Left ventricle myocardium inferior (tissue), 1 donor: ENCODE results near the gene FMNL3. TPM values are rescaled to one million over a fixed set of nuclear protein-coding genes. Genes with fewer than 3 reads are reported as not detected.

Source experiments
- DNase-seq: peaks from one replicate; pipeline ENCODE4 v3.0.0-alpha.2; 2020
- H3K27ac ChIP-seq: fragments of 200-600 bp; replicated peaks from 2 replicates; pipeline ENCODE4 v1.8.0; 2021
- H3K27me3 ChIP-seq: fragments of 200-600 bp; 2 replicates; pipeline ENCODE4 v1.8.0; 2021; ENCODE audit warnings: low read depth
- H3K36me3 ChIP-seq: fragments of 200-600 bp; 2 replicates; pipeline ENCODE4 v1.8.0; 2021
- H3K4me1 ChIP-seq: fragments of 200-600 bp; 2 replicates; pipeline ENCODE4 v1.8.0; 2021
- H3K4me3 ChIP-seq: fragments of 200-600 bp; 2 replicates; pipeline ENCODE4 v1.8.0; 2021; ENCODE audit warnings: mild to moderate bottlenecking, moderate library complexity
- H3K9me3 ChIP-seq: fragments of 200-600 bp; replicated peaks from 2 replicates; pipeline ENCODE4 v1.8.0; 2021
- CTCF ChIP-seq: fragments of 200-600 bp; IDR thresholded peaks from 2 replicates; pipeline ENCODE4 v1.8.0; 2021; ENCODE audit warnings: antibody characterized with exemption, mild to moderate bottlenecking, borderline replicate concordance
- intact Hi-C: fragments of 100-400 bp; cut with micrococcal nuclease; formaldehyde crosslinking; loops from one replicate; pipeline ENCODE4 v1.11.0; 2022
- total RNA-seq: library from RNA; stranded (reverse); fragmentation: NEBNext Ultra II Directional; extraction: Animal tissue kit (Norgen Biotek cat#: 25700); gene quantifications from one replicate; pipeline ENCODE4 v1.2.1, GENCODE V29; 2021
- donor health status: DM: no; HTN: yes; CAD: no; lungs with severe emphysema.

FMNL3 gene
- total RNA-seq, 1 donor from 2014 or later: 10.4 TPM

- Histone ChIP-seq H3K36me3 (no peaks in the 10 kb centered on the region), H3K27ac (peak overlapping the region; percentile 90), H3K4me3 (peak overlapping the region; percentile 24), H3K9me3 (no peaks in the 10 kb centered on the region), H3K27me3 (no peaks in the 10 kb centered on the region), H3K4me1 (peaks cover 83% of the 10 kb centered on the region)
- intact Hi-C loops: no loop called here
- no peak for DNase-seq
- no peak for TF ChIP-seq CTCF
Measured at GRCh38 chr12:49671031-49671765, 36.0 kb downstream of the FMNL3 start.

- intact Hi-C loops: no loop called here
- peaks cover 83% of the 10 kb centered on the region for H3K4me1 ChIP-seq
Measured at GRCh38 chr12:49669796-49670195, 37.4 kb downstream of the FMNL3 start.

GRCh38 chr12:49667325-49668090 is 39.7 kb downstream of the FMNL3 start:
- no peak overlapping the region for H3K4me3 ChIP-seq
- TF ChIP-seq CTCF: no peak
- intact Hi-C loops: no loop called here
- no peaks in the 10 kb centered on the region for H3K9me3 ChIP-seq
- DNase-seq: no peak
- peaks cover 83% of the 10 kb centered on the region for H3K4me1 ChIP-seq
- peak overlapping the region; percentile 7 for H3K27ac ChIP-seq
- H3K36me3 ChIP-seq: no peaks in the 10 kb centered on the region
- no peaks in the 10 kb centered on the region for H3K27me3 ChIP-seq

More at GRCh38 chr12:49669796-49670195, 37.4 kb downstream of the FMNL3 start:
- no peaks in the 10 kb centered on the region for H3K27me3 ChIP-seq
- no peak for DNase-seq
- H3K4me3 ChIP-seq: no peak overlapping the region
- peak overlapping the region; percentile 90 for H3K27ac ChIP-seq
- H3K36me3 ChIP-seq: no peaks in the 10 kb centered on the region
- TF ChIP-seq CTCF: no peak
- H3K9me3 ChIP-seq: no peaks in the 10 kb centered on the region

- H3K9me3 ChIP-seq: no peaks in the 10 kb centered on the region
- intact Hi-C loops: no loop called here
- peaks cover 83% of the 10 kb centered on the region for H3K4me1 ChIP-seq
- no peak overlapping the region for H3K4me3 ChIP-seq
- no peak for TF ChIP-seq CTCF
- no peaks in the 10 kb centered on the region for H3K27me3 ChIP-seq
- peak overlapping the region; percentile 93 for H3K27ac ChIP-seq
- no peak for DNase-seq
- H3K36me3 ChIP-seq: no peaks in the 10 kb centered on the region
Measured at GRCh38 chr12:49666176-49666575, 41.0 kb downstream of the FMNL3 start.

GRCh38 chr12:49665384-49665783 is 41.8 kb downstream of the FMNL3 start:
- intact Hi-C loops: no loop called here

More at GRCh38 chr12:49665384-49665783, 41.8 kb downstream of the FMNL3 start:
- no peak for DNase-seq
- H3K4me3 ChIP-seq: no peak overlapping the region
- no peak for TF ChIP-seq CTCF
- peaks cover 3% of the 10 kb centered on the region for H3K36me3 ChIP-seq
- peaks cover 83% of the 10 kb centered on the region for H3K4me1 ChIP-seq
- H3K27ac ChIP-seq: peak overlapping the region; percentile 93
- no peaks in the 10 kb centered on the region for H3K27me3 ChIP-seq
- H3K9me3 ChIP-seq: no peaks in the 10 kb centered on the region
